ENCODE data around the gene MCCC1.

Gene MCCC1

DNA sequence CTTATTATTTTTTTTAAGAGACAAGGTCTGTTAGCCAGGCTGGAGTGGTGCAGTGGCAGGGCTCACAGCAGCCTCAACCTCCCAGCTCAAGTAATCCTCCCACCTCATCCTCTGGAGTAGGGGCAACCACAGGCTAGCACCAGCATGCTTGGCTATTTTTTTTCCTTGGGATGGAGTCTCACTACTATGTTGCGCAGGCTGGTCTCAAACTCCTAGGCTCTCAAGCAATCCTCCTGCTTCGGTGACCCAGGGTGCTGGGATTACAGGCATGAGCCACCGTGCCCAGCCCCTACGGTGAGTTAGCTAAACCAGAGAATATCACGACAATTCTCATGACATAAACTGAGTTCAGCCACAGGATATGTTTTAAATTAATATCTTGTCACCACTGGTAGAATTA, 120.9 kb downstream of the MCCC1 start:
- peaks cover 64% of the 10 kb centered on the region for H3K79me2 ChIP-seq (ENCODE audit: insufficient read depth, low read length)
- H3K4me2 ChIP-seq (ENCODE audit: low read depth, low read length, poor library complexity, severe bottlenecking), result peak overlapping the region; percentile 73
- peaks cover 19% of the 10 kb centered on the region; the same call in 1 of the 2 replicates for H3F3A ChIP-seq (ENCODE audit: insufficient read depth)
- no peak for TF ChIP-seq EZH2phosphoT487 (conservative IDR thresholded peaks at IDR 0.05; ENCODE audit: low read length)
- TF ChIP-seq, protein P1, sequence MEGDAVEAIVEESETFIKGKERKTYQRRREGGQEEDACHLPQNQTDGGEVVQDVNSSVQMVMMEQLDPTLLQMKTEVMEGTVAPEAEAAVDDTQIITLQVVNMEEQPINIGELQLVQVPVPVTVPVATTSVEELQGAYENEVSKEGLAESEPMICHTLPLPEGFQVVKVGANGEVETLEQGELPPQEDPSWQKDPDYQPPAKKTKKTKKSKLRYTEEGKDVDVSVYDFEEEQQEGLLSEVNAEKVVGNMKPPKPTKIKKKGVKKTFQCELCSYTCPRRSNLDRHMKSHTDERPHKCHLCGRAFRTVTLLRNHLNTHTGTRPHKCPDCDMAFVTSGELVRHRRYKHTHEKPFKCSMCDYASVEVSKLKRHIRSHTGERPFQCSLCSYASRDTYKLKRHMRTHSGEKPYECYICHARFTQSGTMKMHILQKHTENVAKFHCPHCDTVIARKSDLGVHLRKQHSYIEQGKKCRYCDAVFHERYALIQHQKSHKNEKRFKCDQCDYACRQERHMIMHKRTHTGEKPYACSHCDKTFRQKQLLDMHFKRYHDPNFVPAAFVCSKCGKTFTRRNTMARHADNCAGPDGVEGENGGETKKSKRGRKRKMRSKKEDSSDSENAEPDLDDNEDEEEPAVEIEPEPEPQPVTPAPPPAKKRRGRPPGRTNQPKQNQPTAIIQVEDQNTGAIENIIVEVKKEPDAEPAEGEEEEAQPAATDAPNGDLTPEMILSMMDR (IDR thresholded peaks at IDR 0.05; ENCODE audit: insufficient read depth, low read length, poor library complexity, severe bottlenecking), result no peak
- no peak overlapping the region for H2AFZ ChIP-seq (ENCODE audit: low read depth, low read length, severe bottlenecking)
- H3K9ac ChIP-seq (ENCODE audit: low read length), result peak overlapping the region; percentile 80
- peak overlapping the region; percentile 90 for H3K4me3 ChIP-seq (ENCODE audit: insufficient read depth, low read length, poor library complexity, severe bottlenecking)
- H3K36me3 ChIP-seq (ENCODE audit: low read length), result no peaks in the 10 kb centered on the region
- H3K27me3 ChIP-seq (ENCODE audit: low read length), result no peaks in the 10 kb centered on the region
- no peak overlapping the region for H3K27ac ChIP-seq (ENCODE audit: low read depth, low read length)
- peaks cover 6% of the 10 kb centered on the region; the same call in 1 of the 2 replicates for H4K20me1 ChIP-seq (ENCODE audit: low read depth, low read length)
- H3K9me3 ChIP-seq (ENCODE audit: insufficient read depth, low read length), result no peaks in the 10 kb centered on the region
- H3K9me2 ChIP-seq (replicated peaks; ENCODE audit: insufficient read depth, low read length), result no peaks in the 10 kb centered on the region

DNA sequence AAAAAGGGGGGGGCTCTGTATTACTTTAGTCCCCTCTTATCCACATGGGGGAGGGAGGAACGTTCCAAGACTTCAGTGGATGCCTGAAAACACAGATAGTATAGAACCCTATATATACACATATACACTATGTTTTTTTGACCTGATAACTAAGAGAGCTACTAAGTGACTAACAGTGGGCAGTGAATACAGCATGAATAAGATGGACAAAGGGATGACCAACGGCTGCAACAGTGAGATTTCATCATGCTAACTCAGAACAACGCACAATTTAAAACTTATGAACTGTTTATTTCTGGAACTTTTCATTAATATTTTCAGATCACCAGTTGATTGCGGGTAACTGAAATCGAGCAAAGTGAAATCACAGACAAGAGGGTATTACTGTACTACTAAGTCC, 126.2 kb downstream of the MCCC1 start:
- Histone ChIP-seq H3K36me3 (ENCODE audit: low read length) (no peaks in the 10 kb centered on the region), H3K9ac (ENCODE audit: low read length) (no peak overlapping the region), H2AFZ (ENCODE audit: low read depth, low read length, severe bottlenecking) (no peak overlapping the region), H4K20me1 (ENCODE audit: low read depth, low read length) (0 out of 2 replicates have a peak, but pooled peaks cover 8% of the 10 kb centered on the region), H3K27me3 (ENCODE audit: low read length) (no peaks in the 10 kb centered on the region), H3K4me2 (ENCODE audit: low read depth, low read length, poor library complexity, severe bottlenecking) (no peak overlapping the region), H3K9me2 (replicated peaks; ENCODE audit: insufficient read depth, low read length) (no peaks in the 10 kb centered on the region), H3K9me3 (ENCODE audit: insufficient read depth, low read length) (no peaks in the 10 kb centered on the region), H3F3A (ENCODE audit: insufficient read depth) (0 out of 2 replicates have a peak, but pooled peaks cover 5% of the 10 kb centered on the region), H3K79me2 (ENCODE audit: insufficient read depth, low read length) (peaks cover 96% of the 10 kb centered on the region), H3K4me3 (ENCODE audit: insufficient read depth, low read length, poor library complexity, severe bottlenecking) (no peak overlapping the region), H3K27ac (ENCODE audit: low read depth, low read length) (no peak overlapping the region)
- TF ChIP-seq, protein P1 (IDR thresholded peaks at IDR 0.05; ENCODE audit: insufficient read depth, low read length, poor library complexity, severe bottlenecking), result no peak
- TF ChIP-seq EZH2phosphoT487 (conservative IDR thresholded peaks at IDR 0.05; ENCODE audit: low read length), result no peak

DNA sequence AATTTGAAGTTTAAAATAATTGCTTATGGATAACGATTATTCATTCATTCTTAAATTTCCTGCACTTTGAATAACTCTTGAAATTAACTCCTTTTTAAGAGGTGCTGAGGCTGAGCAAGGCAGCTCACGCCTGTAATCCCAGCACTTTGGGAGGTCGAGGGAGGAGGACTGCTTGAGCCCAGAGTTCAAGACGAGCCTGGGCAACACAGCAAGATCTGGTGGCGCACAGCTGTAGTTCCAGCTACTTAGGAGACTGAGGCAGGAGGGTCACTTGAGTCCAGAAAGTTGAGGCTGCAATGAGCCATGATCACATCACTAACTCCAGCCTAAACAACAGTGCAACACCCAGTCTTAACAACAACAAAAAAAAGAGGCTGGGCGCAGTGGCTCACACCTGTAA, 126.9 kb downstream of the MCCC1 start:
- Histone ChIP-seq H3K9me3 (ENCODE audit: insufficient read depth, low read length) (no peaks in the 10 kb centered on the region), H3K27ac (ENCODE audit: low read depth, low read length) (no peak overlapping the region), H3K4me3 (ENCODE audit: insufficient read depth, low read length, poor library complexity, severe bottlenecking) (no peak overlapping the region), H3K79me2 (ENCODE audit: insufficient read depth, low read length) (peaks cover 96% of the 10 kb centered on the region), H4K20me1 (ENCODE audit: low read depth, low read length) (0 out of 2 replicates have a peak, but pooled peaks cover 8% of the 10 kb centered on the region), H3K36me3 (ENCODE audit: low read length) (no peaks in the 10 kb centered on the region), H2AFZ (ENCODE audit: low read depth, low read length, severe bottlenecking) (no peak overlapping the region), H3K4me2 (ENCODE audit: low read depth, low read length, poor library complexity, severe bottlenecking) (no peak overlapping the region), H3F3A (ENCODE audit: insufficient read depth) (0 out of 2 replicates have a peak, but pooled peaks cover 5% of the 10 kb centered on the region), H3K27me3 (ENCODE audit: low read length) (no peaks in the 10 kb centered on the region), H3K9ac (ENCODE audit: low read length) (no peak overlapping the region), H3K9me2 (replicated peaks; ENCODE audit: insufficient read depth, low read length) (no peaks in the 10 kb centered on the region)
- no peak for TF ChIP-seq EZH2phosphoT487 (conservative IDR thresholded peaks at IDR 0.05; ENCODE audit: low read length)
- TF ChIP-seq, protein P1 (IDR thresholded peaks at IDR 0.05; ENCODE audit: insufficient read depth, low read length, poor library complexity, severe bottlenecking), result no peak
